A549 (cell line): ENCODE measurements around the gene FHIT.

Source experiments
- HOXA7 ChIP-seq: fragments of 250-450 bp; sonication (Bioruptor Pico); IDR thresholded peaks from 2 replicates; pipeline ENCODE4 v1.5.0; 2020; ENCODE audit warnings: mild to moderate bottlenecking, moderate library complexity
- MAZ ChIP-seq: fragments of 150-350 bp; IDR thresholded peaks from 2 replicates; pipeline ENCODE4 v1.6.1; 2014; ENCODE audit warnings: antibody characterized with exemption, low read depth, low read length, borderline replicate concordance
- POLR2A ChIP-seq: IDR thresholded peaks from 2 replicates; pipeline ENCODE4 v1.6.1; 2012; ENCODE audit warnings: mild to moderate bottlenecking, low read length
- SMC3 ChIP-seq: fragments of >200 bp; sonication (Bioruptor Twin); formaldehyde crosslinking; IDR thresholded peaks from 3 replicates; pipeline ENCODE4 v1.6.1; 2018; ENCODE audit warnings: inconsistent platforms
- TF ChIP-seq, protein P1 (sequence below): IDR thresholded peaks from 2 replicates; pipeline ENCODE4 v1.6.1; 2012

- no peak for TF ChIP-seq SMC3
- TF ChIP-seq MAZ, result no peak
- no peak for TF ChIP-seq POLR2A
- TF ChIP-seq, protein P1, sequence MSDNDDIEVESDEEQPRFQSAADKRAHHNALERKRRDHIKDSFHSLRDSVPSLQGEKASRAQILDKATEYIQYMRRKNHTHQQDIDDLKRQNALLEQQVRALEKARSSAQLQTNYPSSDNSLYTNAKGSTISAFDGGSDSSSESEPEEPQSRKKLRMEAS, result no peak
- TF ChIP-seq HOXA7 (CRISPR knock-in tag), result no peak
Observed at GRCh38 chr3:60274646-60275045, 976.6 kb downstream of the FHIT start.
